Neural cell (in vitro differentiated cells): Measurements from ENCODE around the gene DNAJB4. TPM values are rescaled to one million over a fixed set of nuclear protein-coding genes. Genes with fewer than 3 reads are reported as not detected.
A peak's percentile ranks its signal among the peaks of the same experiment; 100 is the strongest.

Source experiments
- H2AFZ ChIP-seq: fragments of 200-600, 300-800 bp; sonication (generic), shearing (Covaris generic); 2 replicates; pipeline ENCODE4 v1.6.0; 2014; ENCODE audit warnings: low read depth, mild to moderate bottlenecking, antibody characterized with exemption, low read length, moderate library complexity
- H3F3A ChIP-seq: fragments of 200-600 bp; shearing (Covaris generic); 2 replicates; pipeline ENCODE4 v1.6.1; 2016; ENCODE audit warnings: mild to moderate bottlenecking, moderate library complexity, mixed read lengths, antibody characterized with exemption, low read length; ENCODE audit not compliant: insufficient read depth, poor library complexity, severe bottlenecking
- H3K27ac ChIP-seq: fragments of 200-600, 300-800 bp; sonication (generic), shearing (Covaris generic); 2 replicates; pipeline ENCODE4 v1.5.1; 2014; ENCODE audit warnings: mild to moderate bottlenecking, low read length, moderate library complexity
- H3K27me3 ChIP-seq: fragments of 300-800, 200-600 bp; sonication (generic), shearing (Covaris generic); 2 replicates; pipeline ENCODE4 v1.6.0; 2014; ENCODE audit warnings: mild to moderate bottlenecking, low read depth, low read length, moderate library complexity; ENCODE audit not compliant: insufficient read depth
- H3K36me3 ChIP-seq: fragments of 300-800, 200-600 bp; sonication (generic), shearing (Covaris generic); 2 replicates; pipeline ENCODE4 v1.5.1; 2014; ENCODE audit warnings: mild to moderate bottlenecking, antibody characterized with exemption, low read length, moderate library complexity; ENCODE audit not compliant: insufficient read depth
- H3K4me2 ChIP-seq: fragments of 300-800, 200-600 bp; sonication (generic), shearing (Covaris generic); 2 replicates; pipeline ENCODE4 v1.6.0; 2014; ENCODE audit warnings: mild to moderate bottlenecking, low read length
- H3K4me3 ChIP-seq: fragments of 300-800, 200-600 bp; sonication (generic), shearing (Covaris generic); 2 replicates; pipeline ENCODE4 v1.5.1; 2014; ENCODE audit warnings: mild to moderate bottlenecking, low read length, moderate library complexity
- H3K79me2 ChIP-seq: fragments of 200-600 bp; shearing (Covaris generic); replicated peaks from 2 replicates; pipeline ENCODE4 v1.6.0; 2014; ENCODE audit warnings: mild to moderate bottlenecking, low read length, moderate library complexity; ENCODE audit not compliant: insufficient read depth
- H3K9ac ChIP-seq: fragments of 300-800, 200-600 bp; sonication (generic), shearing (Covaris generic); 2 replicates; pipeline ENCODE4 v1.6.1; 2016; ENCODE audit warnings: mild to moderate bottlenecking, low read length, mixed read lengths
- H3K9me2 ChIP-seq: fragments of 200-600 bp; shearing (Covaris generic); 2 replicates; pipeline ENCODE4 v1.6.1; 2016; ENCODE audit warnings: mild to moderate bottlenecking, low read length, mixed read lengths; ENCODE audit not compliant: insufficient read depth
- H3K9me3 ChIP-seq: fragments of 200-600, 300-800 bp; sonication (generic), shearing (Covaris generic); 2 replicates; pipeline ENCODE4 v1.6.1; 2016; ENCODE audit warnings: mild to moderate bottlenecking, mixed run types, low read length, moderate library complexity, mixed read lengths
- H4K20me1 ChIP-seq: fragments of 200-600 bp; shearing (Covaris generic); 2 replicates; pipeline ENCODE4 v1.6.1; 2016; ENCODE audit warnings: mild to moderate bottlenecking, mixed run types; ENCODE audit not compliant: insufficient read depth
- EP300 ChIP-seq: fragments of 450-650 bp; conservative IDR thresholded peaks from 2 replicates; pipeline ENCODE4 v1.6.1; 2014; ENCODE audit warnings: antibody characterized with exemption, mild to moderate bottlenecking, moderate library complexity; ENCODE audit not compliant: poor library complexity, severe bottlenecking
- EZH2 ChIP-seq: fragments of 200-600, 300-800 bp; shearing (Covaris generic), sonication (generic); IDR thresholded peaks from 2 replicates; pipeline ENCODE4 v1.6.1; 2014; ENCODE audit warnings: antibody characterized with exemption, low read length, borderline replicate concordance, mild to moderate bottlenecking; ENCODE audit not compliant: insufficient read depth, poor library complexity, severe bottlenecking
- MXI1 ChIP-seq: fragments of 450-650 bp; conservative IDR thresholded peaks from 2 replicates; pipeline ENCODE4 v1.6.1; 2014; ENCODE audit warnings: antibody characterized with exemption, mild to moderate bottlenecking; ENCODE audit not compliant: poor library complexity, severe bottlenecking
- POLR2AphosphoS5 ChIP-seq: IDR thresholded peaks from 2 replicates; pipeline ENCODE4 v1.6.1; 2012
- RAD21 ChIP-seq: fragments of 450-650 bp; conservative IDR thresholded peaks from 2 replicates; pipeline ENCODE4 v1.6.1; 2014; ENCODE audit warnings: antibody characterized with exemption, mild to moderate bottlenecking, moderate library complexity
- SMC3 ChIP-seq: fragments of 450-650 bp; conservative IDR thresholded peaks from 2 replicates; pipeline ENCODE4 v1.6.1; 2014; ENCODE audit warnings: antibody characterized with exemption, mild to moderate bottlenecking, moderate library complexity; ENCODE audit not compliant: poor library complexity
- TAF1 ChIP-seq: IDR thresholded peaks from 2 replicates; pipeline ENCODE4 v1.6.1; 2012; ENCODE audit warnings: low read depth
- polyA plus RNA-seq: library from polyadenylated mRNA; depleted of rRNA; stranded (reverse); fragments of >200 nt; gene quantifications from 2 replicates; pipeline ENCODE4 v1.2.3, GENCODE V29; 2014
- TF ChIP-seq, protein P1 (sequence below): IDR thresholded peaks from 2 replicates; pipeline ENCODE4 v1.6.1; 2012; ENCODE audit warnings: borderline replicate concordance
- TF ChIP-seq, protein P2 (sequence below): fragments of 450-650 bp; IDR thresholded peaks from 2 replicates; pipeline ENCODE4 v1.5.1; 2014; ENCODE audit warnings: antibody characterized with exemption, mild to moderate bottlenecking, moderate library complexity; ENCODE audit not compliant: poor library complexity, severe bottlenecking

Gene DNAJB4
- polyA plus RNA-seq, 1 donor from 2014 or later, result 42.2 TPM

DNA sequence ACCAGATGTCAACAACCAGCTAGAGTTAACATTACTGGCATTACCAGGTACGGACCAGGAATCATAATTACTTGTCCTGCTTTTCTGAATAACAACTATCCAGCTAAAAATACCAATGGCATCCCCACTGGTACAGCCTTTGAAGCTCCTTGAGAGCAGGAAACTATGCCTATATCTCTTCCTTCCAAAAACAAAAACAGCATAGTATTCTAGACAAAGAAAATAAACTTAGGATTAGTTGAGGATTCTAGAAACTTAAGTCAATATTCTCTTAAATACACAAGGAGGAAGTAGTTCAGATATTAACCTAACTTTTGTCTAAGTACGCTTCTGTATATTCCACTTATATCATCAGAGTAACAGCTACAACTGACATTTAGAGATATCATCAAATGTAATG is 28.8 kb upstream of the DNAJB4 start:
- Histone ChIP-seq H3K9ac (no peak overlapping the region), H3K4me2 (peak overlapping the region; percentile 46), H2AFZ (no peak overlapping the region), H3K36me3 (peaks cover 3% of the 10 kb centered on the region), H3K4me3 (peak overlapping the region; percentile 90), H3K27me3 (no peaks in the 10 kb centered on the region), H3K9me2 (no peaks in the 10 kb centered on the region), H3K27ac (no peak overlapping the region), H3F3A (peaks cover 5% of the 10 kb centered on the region), H3K9me3 (no peaks in the 10 kb centered on the region), H4K20me1 (peaks cover 31% of the 10 kb centered on the region), H3K79me2 (peaks cover 85% of the 10 kb centered on the region)
- TF ChIP-seq POLR2AphosphoS5 (no peak), EZH2 (no peak), SMC3 (no peak), EP300 (no peak), MXI1 (no peak), TAF1 (no peak), RAD21 (no peak)
- TF ChIP-seq, protein P1, sequence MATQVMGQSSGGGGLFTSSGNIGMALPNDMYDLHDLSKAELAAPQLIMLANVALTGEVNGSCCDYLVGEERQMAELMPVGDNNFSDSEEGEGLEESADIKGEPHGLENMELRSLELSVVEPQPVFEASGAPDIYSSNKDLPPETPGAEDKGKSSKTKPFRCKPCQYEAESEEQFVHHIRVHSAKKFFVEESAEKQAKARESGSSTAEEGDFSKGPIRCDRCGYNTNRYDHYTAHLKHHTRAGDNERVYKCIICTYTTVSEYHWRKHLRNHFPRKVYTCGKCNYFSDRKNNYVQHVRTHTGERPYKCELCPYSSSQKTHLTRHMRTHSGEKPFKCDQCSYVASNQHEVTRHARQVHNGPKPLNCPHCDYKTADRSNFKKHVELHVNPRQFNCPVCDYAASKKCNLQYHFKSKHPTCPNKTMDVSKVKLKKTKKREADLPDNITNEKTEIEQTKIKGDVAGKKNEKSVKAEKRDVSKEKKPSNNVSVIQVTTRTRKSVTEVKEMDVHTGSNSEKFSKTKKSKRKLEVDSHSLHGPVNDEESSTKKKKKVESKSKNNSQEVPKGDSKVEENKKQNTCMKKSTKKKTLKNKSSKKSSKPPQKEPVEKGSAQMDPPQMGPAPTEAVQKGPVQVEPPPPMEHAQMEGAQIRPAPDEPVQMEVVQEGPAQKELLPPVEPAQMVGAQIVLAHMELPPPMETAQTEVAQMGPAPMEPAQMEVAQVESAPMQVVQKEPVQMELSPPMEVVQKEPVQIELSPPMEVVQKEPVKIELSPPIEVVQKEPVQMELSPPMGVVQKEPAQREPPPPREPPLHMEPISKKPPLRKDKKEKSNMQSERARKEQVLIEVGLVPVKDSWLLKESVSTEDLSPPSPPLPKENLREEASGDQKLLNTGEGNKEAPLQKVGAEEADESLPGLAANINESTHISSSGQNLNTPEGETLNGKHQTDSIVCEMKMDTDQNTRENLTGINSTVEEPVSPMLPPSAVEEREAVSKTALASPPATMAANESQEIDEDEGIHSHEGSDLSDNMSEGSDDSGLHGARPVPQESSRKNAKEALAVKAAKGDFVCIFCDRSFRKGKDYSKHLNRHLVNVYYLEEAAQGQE, result no peak
- TF ChIP-seq, protein P2, sequence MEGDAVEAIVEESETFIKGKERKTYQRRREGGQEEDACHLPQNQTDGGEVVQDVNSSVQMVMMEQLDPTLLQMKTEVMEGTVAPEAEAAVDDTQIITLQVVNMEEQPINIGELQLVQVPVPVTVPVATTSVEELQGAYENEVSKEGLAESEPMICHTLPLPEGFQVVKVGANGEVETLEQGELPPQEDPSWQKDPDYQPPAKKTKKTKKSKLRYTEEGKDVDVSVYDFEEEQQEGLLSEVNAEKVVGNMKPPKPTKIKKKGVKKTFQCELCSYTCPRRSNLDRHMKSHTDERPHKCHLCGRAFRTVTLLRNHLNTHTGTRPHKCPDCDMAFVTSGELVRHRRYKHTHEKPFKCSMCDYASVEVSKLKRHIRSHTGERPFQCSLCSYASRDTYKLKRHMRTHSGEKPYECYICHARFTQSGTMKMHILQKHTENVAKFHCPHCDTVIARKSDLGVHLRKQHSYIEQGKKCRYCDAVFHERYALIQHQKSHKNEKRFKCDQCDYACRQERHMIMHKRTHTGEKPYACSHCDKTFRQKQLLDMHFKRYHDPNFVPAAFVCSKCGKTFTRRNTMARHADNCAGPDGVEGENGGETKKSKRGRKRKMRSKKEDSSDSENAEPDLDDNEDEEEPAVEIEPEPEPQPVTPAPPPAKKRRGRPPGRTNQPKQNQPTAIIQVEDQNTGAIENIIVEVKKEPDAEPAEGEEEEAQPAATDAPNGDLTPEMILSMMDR, result no peak

DNA sequence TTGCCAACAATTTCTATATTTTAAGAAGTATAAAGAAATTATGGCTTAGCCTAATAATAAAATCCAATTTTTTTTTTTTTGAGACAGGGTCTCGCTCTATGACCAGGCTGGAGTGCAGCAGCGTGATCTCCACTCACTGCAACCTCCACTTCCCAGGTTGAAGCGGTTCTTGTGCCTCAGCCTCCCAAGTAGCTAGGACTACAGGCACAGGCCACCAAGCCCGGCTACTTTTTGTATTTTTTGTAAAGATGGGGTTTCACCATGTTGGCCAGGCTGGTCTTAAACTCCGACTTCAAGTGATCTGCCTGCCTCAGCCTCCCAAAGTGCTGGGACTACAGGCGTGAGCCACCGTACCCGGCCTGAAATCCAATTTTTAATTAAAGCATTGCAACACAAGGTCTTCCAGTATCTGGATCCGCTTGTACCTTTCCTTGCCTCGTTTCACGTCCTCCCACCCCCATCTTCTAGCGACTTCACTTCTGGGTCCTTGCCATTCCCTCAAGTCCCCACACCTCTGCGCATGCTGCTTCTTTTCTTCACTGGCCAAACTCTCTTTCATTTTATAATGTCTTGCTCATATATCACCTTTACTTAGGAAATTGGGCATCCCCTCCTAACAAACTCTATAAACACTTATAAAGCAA is 28.2 kb upstream of the DNAJB4 start:
- H3K9ac ChIP-seq, result no peak overlapping the region

More for the DNA sequence above, 28.2 kb upstream of the DNAJB4 start:
- no peaks in the 10 kb centered on the region for H3K9me3 ChIP-seq
- no peaks in the 10 kb centered on the region for H3K9me2 ChIP-seq
- TF ChIP-seq POLR2AphosphoS5, result no peak
- TF ChIP-seq EZH2, result no peak
- no peak for TF ChIP-seq EP300
- TF ChIP-seq, protein P1, result no peak
- H2AFZ ChIP-seq, result no peak overlapping the region
- peaks cover 3% of the 10 kb centered on the region for H3K36me3 ChIP-seq
- peaks cover 5% of the 10 kb centered on the region for H3F3A ChIP-seq
- no peak overlapping the region for H3K27ac ChIP-seq
- H3K4me2 ChIP-seq, result peak overlapping the region; percentile 80
- peak overlapping the region; percentile 90 for H3K4me3 ChIP-seq
- no peaks in the 10 kb centered on the region for H3K27me3 ChIP-seq
- H3K79me2 ChIP-seq, result peaks cover 80% of the 10 kb centered on the region
- peaks cover 27% of the 10 kb centered on the region for H4K20me1 ChIP-seq
